OCI-LY7 (cell line): ENCODE measurements around the gene PHF24.

Experiments
- EZH2phosphoT487 ChIP-seq: fragments of 200-600 bp; sonication (generic); IDR thresholded peaks from 2 replicates; pipeline ENCODE4 v1.6.1; 2018; ENCODE audit warnings: low read depth, borderline replicate concordance, mild to moderate bottlenecking, mixed run types, antibody characterized with exemption, low read length, moderate library complexity, mixed read lengths
- TF ChIP-seq, protein P1 (sequence below): fragments of 200-600 bp; sonication (generic); conservative IDR thresholded peaks from 2 replicates; pipeline ENCODE4 v1.5.1; 2014; ENCODE audit warnings: mild to moderate bottlenecking, antibody characterized with exemption, low read length, moderate library complexity, mixed read lengths

DNA sequence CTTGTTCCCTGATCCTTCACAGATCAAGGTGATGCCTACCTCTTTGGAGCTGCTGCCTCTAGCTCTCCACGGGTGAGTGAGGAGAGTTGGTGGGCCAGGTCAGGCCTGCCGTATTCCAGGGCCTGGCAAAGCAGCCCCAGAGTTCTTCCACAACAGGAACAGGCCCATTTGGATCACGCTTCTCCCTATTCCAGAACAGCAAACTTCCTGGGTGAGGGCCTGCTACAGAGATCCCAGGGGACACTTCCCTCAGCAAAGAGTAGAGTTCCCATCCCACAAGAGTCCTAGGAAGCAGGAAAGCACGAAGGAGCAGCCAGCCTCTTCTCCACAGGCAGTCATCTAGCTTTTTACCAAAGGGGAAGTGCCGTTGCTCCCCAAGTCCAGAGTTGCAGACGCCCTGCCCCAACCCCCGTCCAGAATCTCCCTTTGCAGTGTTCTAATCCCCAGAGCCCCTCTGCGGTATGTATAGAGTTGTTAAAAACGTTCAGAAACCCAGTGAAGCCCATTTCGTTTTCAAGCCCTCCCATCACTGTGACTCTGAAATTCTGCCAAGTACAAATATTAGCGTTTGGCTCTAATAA is 22.2 kb downstream of the PHF24 start:
- TF ChIP-seq, protein P1, sequence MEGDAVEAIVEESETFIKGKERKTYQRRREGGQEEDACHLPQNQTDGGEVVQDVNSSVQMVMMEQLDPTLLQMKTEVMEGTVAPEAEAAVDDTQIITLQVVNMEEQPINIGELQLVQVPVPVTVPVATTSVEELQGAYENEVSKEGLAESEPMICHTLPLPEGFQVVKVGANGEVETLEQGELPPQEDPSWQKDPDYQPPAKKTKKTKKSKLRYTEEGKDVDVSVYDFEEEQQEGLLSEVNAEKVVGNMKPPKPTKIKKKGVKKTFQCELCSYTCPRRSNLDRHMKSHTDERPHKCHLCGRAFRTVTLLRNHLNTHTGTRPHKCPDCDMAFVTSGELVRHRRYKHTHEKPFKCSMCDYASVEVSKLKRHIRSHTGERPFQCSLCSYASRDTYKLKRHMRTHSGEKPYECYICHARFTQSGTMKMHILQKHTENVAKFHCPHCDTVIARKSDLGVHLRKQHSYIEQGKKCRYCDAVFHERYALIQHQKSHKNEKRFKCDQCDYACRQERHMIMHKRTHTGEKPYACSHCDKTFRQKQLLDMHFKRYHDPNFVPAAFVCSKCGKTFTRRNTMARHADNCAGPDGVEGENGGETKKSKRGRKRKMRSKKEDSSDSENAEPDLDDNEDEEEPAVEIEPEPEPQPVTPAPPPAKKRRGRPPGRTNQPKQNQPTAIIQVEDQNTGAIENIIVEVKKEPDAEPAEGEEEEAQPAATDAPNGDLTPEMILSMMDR = no peak
- no peak for TF ChIP-seq EZH2phosphoT487
